ENCODE measurements around the gene RLIM.

Gene RLIM

DNA sequence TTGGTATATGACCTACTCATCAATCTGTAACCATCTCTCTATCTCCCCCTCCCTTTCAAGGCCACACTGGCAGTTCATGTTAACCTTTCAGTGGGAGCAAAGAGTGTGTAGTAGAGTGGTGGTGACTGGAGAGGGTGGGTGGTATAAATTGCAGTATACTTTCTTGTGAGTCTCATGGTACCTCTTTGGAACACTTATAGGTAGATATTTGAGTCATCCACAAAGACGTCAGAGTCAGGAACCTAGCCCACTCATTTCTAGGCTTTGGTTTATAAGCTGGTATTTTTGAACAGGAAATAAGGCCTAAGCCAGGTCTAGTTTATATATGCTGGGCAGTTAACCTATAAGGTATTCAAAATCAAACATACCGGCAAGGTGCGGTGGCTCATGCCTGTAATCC is 36.3 kb downstream of the RLIM start:
- TF ChIP-seq, protein P1, sequence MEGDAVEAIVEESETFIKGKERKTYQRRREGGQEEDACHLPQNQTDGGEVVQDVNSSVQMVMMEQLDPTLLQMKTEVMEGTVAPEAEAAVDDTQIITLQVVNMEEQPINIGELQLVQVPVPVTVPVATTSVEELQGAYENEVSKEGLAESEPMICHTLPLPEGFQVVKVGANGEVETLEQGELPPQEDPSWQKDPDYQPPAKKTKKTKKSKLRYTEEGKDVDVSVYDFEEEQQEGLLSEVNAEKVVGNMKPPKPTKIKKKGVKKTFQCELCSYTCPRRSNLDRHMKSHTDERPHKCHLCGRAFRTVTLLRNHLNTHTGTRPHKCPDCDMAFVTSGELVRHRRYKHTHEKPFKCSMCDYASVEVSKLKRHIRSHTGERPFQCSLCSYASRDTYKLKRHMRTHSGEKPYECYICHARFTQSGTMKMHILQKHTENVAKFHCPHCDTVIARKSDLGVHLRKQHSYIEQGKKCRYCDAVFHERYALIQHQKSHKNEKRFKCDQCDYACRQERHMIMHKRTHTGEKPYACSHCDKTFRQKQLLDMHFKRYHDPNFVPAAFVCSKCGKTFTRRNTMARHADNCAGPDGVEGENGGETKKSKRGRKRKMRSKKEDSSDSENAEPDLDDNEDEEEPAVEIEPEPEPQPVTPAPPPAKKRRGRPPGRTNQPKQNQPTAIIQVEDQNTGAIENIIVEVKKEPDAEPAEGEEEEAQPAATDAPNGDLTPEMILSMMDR (IDR thresholded peaks at IDR 0.05; ENCODE audit: low read length), result no peak
- no peak for TF ChIP-seq EZH2 (IDR thresholded peaks at IDR 0.05; ENCODE audit: borderline replicate concordance, low read length)
- H3K4me2 ChIP-seq (ENCODE audit: low read length), result no peak overlapping the region
- no peaks in the 10 kb centered on the region for H3K9me3 ChIP-seq (ENCODE audit: low read length)
- no peaks in the 10 kb centered on the region for H3F3A ChIP-seq (ENCODE audit: insufficient read depth, low read length)
- H3K4me1 ChIP-seq (ENCODE audit: insufficient read depth, low read length, severe bottlenecking), result no peaks in the 10 kb centered on the region
- H3K27me3 ChIP-seq (ENCODE audit: insufficient read depth, low read length), result no peaks in the 10 kb centered on the region
- no peaks in the 10 kb centered on the region for H3K9me2 ChIP-seq (ENCODE audit: low read depth, low read length)
- no peaks in the 10 kb centered on the region for H3K36me3 ChIP-seq (ENCODE audit: insufficient read depth, low read length)
- no peak overlapping the region for H3K9ac ChIP-seq (ENCODE audit: low read length)
- H4K20me1 ChIP-seq (ENCODE audit: insufficient read depth, low read length), result no peaks in the 10 kb centered on the region
- no peak overlapping the region for H2AFZ ChIP-seq (ENCODE audit: low read length)
- H3K27ac ChIP-seq (ENCODE audit: low read depth, low read length, poor library complexity, severe bottlenecking), result no peak overlapping the region
- no peak overlapping the region for H3K4me3 ChIP-seq (ENCODE audit: low read depth, low read length, poor library complexity, severe bottlenecking)
- H3K79me2 ChIP-seq (ENCODE audit: insufficient read depth, low read length), result no peaks in the 10 kb centered on the region

DNA sequence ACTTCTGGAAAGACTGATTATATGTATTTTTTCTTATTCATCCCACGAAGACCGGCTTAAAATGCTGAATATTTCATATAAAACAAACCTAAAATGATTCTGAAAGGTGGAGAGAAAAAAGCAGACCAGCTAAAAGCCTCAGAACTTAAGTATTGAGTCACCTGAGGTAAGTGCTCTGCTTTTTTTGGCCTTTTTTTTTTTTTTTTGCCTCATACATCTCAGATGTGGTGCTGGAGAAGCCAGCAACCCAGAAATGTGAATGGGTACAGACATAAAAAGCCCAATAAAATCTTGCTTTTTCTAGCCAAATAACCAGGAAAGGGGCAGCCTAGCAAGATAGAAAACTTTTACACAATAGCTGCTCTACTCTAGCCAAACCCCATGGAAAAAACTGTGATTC is 57.0 kb downstream of the RLIM start:
- no peak overlapping the region for H2AFZ ChIP-seq (ENCODE audit: low read length)
- no peaks in the 10 kb centered on the region for H3K36me3 ChIP-seq (ENCODE audit: insufficient read depth, low read length)
- H4K20me1 ChIP-seq (ENCODE audit: insufficient read depth, low read length), result no peaks in the 10 kb centered on the region
- no peaks in the 10 kb centered on the region for H3K4me1 ChIP-seq (ENCODE audit: insufficient read depth, low read length, severe bottlenecking)
- no peaks in the 10 kb centered on the region for H3K79me2 ChIP-seq (ENCODE audit: insufficient read depth, low read length)
- no peaks in the 10 kb centered on the region for H3K9me3 ChIP-seq (ENCODE audit: low read length)
- H3K9ac ChIP-seq (ENCODE audit: low read length), result no peak overlapping the region
- TF ChIP-seq EZH2 (IDR thresholded peaks at IDR 0.05; ENCODE audit: borderline replicate concordance, low read length), result no peak
- TF ChIP-seq, protein P1 (IDR thresholded peaks at IDR 0.05; ENCODE audit: low read length), result no peak
- no peaks in the 10 kb centered on the region for H3K9me2 ChIP-seq (ENCODE audit: low read depth, low read length)
- no peaks in the 10 kb centered on the region for H3K27me3 ChIP-seq (ENCODE audit: insufficient read depth, low read length)
- H3K27ac ChIP-seq (ENCODE audit: low read depth, low read length, poor library complexity, severe bottlenecking), result no peak overlapping the region
- no peaks in the 10 kb centered on the region for H3F3A ChIP-seq (ENCODE audit: insufficient read depth, low read length)
- no peak overlapping the region for H3K4me2 ChIP-seq (ENCODE audit: low read length)
- H3K4me3 ChIP-seq (ENCODE audit: low read depth, low read length, poor library complexity, severe bottlenecking), result no peak overlapping the region

- Histone ChIP-seq H3K4me2 (ENCODE audit: low read length) (no peak overlapping the region), H3K9me3 (ENCODE audit: low read length) (no peaks in the 10 kb centered on the region), H3K4me1 (ENCODE audit: insufficient read depth, low read length, severe bottlenecking) (no peaks in the 10 kb centered on the region), H4K20me1 (ENCODE audit: insufficient read depth, low read length) (no peaks in the 10 kb centered on the region), H2AFZ (ENCODE audit: low read length) (no peak overlapping the region), H3K27ac (ENCODE audit: low read depth, low read length, poor library complexity, severe bottlenecking) (no peak overlapping the region), H3K9ac (ENCODE audit: low read length) (no peak overlapping the region), H3K79me2 (ENCODE audit: insufficient read depth, low read length) (no peaks in the 10 kb centered on the region), H3K27me3 (ENCODE audit: insufficient read depth, low read length) (no peaks in the 10 kb centered on the region), H3K9me2 (ENCODE audit: low read depth, low read length) (no peaks in the 10 kb centered on the region), H3K4me3 (ENCODE audit: low read depth, low read length, poor library complexity, severe bottlenecking) (no peak overlapping the region), H3K36me3 (ENCODE audit: insufficient read depth, low read length) (no peaks in the 10 kb centered on the region), H3F3A (ENCODE audit: insufficient read depth, low read length) (no peaks in the 10 kb centered on the region)
- TF ChIP-seq, protein P1 (IDR thresholded peaks at IDR 0.05; ENCODE audit: low read length), result no peak
- TF ChIP-seq EZH2 (IDR thresholded peaks at IDR 0.05; ENCODE audit: borderline replicate concordance, low read length), result no peak
These were observed 62.5 kb downstream of the RLIM start for GRCh38 chrX:74551934-74552333.

Measured in OCI-LY1 (cell line).